GM21515 (cell line): ENCODE results near the gene OR1J1.

ENCODE experiments used
- ATAC-seq: cut with Tn5 transposase; IDR thresholded peaks from one replicate; pipeline ENCODE4 v1.9.1; 2021; ENCODE audit not compliant: unreplicated experiment

OR1J1 gene

DNA sequence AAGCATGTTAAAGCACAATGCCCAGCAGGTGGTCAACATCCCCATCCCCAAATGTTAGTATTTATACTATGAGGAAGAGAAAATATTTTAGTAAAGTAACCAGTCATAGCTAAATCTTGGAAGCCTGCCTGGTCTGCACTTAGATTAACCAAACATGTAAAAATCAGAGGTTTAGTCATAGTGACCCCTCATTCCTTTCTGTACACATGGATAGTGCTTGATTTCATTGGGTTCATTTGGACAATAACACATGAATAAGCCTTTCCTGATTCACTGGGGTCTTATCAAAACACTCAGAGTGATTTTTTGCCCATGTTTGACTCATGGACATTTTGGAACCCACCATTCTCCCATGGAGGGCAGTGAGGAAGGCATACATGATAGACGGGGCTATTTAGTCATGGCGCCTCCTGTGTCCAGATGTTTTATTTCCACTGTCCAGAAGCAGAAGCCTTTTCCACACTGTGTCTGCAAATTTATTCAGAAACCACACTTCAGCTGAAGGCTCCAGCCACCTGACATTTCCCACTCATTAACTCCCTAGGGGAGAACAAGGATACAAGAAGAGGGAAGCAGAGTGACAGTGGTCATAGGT lies 32.5 kb downstream of the OR1J1 start:
- no peak for ATAC-seq

DNA sequence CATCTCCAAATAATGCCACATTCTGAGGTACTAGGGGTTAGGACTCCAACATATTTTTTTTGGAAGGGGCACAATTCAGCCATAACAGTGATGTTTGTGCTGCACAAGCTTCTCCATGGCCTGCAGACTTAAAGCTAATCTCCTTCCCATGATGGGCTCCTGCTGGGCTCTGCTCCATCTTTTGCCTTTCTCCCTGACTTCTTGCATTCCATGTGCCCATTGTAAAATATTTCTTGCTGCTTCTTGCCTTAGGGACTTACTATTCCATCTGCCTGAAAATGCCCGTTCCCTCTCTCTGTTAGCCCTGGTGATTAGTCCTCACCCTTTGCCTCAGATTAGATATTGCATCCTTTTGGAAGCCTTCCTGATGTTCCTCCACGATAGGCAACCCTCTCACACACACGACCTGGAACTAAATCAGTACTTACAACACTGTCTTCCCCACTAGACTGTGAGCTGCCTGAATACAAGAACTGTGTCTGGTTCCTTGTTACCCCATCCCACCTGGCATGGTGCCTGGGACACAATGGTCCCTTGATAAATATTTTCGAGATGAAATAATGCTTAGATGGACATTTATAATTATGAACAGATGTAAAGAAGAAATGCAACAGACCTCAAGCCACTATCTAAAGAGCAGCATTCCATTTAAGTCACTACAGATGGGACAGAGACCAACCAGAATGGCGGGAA lies 33.5 kb downstream of the OR1J1 start:
- no peak for ATAC-seq

DNA sequence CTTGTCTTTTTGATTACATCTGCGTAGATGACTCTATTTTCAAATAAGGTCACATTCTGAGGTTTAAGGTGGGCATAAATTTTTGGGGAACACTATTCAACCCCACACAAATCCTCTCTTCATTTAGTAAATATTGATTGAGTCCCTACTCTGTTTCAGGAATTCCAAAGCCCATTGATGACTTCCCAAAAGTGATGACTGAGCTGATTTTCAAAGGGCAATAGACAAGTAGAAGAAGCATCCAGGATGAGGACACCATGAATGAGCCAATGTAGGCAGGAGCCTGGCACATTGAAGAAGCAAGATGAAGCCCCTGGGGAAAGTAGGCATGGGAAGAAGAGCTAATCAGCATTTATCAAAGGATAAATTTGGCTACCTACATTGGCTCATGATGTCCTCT lies 35.2 kb downstream of the OR1J1 start:
- ATAC-seq: no peak
